ENCODE results near the gene DNAH10.

- TF ChIP-seq POLR2A (IDR thresholded peaks at IDR 0.05; ENCODE audit: extremely low read depth, insufficient read length): no peak
- TF ChIP-seq MAX (IDR thresholded peaks at IDR 0.05; ENCODE audit: low read depth, low read length): no peak
- TF ChIP-seq, protein P1, sequence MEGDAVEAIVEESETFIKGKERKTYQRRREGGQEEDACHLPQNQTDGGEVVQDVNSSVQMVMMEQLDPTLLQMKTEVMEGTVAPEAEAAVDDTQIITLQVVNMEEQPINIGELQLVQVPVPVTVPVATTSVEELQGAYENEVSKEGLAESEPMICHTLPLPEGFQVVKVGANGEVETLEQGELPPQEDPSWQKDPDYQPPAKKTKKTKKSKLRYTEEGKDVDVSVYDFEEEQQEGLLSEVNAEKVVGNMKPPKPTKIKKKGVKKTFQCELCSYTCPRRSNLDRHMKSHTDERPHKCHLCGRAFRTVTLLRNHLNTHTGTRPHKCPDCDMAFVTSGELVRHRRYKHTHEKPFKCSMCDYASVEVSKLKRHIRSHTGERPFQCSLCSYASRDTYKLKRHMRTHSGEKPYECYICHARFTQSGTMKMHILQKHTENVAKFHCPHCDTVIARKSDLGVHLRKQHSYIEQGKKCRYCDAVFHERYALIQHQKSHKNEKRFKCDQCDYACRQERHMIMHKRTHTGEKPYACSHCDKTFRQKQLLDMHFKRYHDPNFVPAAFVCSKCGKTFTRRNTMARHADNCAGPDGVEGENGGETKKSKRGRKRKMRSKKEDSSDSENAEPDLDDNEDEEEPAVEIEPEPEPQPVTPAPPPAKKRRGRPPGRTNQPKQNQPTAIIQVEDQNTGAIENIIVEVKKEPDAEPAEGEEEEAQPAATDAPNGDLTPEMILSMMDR (IDR thresholded peaks at IDR 0.05; ENCODE audit: low read depth, low read length): no peak
- no peak for TF ChIP-seq MYC (IDR thresholded peaks at IDR 0.05; ENCODE audit: low read depth, low read length)
Observed at GRCh38 chr12:123894823-123895345, 132.8 kb downstream of the DNAH10 start.

Data from NB4 (cell line).